GM19324 (cell line): ENCODE results near the gene TNFRSF8.

Experiments
- ATAC-seq: cut with Tn5 transposase; IDR thresholded peaks from one replicate; pipeline ENCODE4 v1.9.1; 2021; ENCODE audit warnings: mild to moderate bottlenecking, moderate library complexity; ENCODE audit not compliant: unreplicated experiment, low FRiP score

TNFRSF8 gene

GRCh38 chr1:12170263-12170671, 107.2 kb downstream of the TNFRSF8 start:
- no peak for ATAC-seq

GRCh38 chr1:12171206-12172041, 108.3 kb downstream of the TNFRSF8 start:
- ATAC-seq: no peak

GRCh38 chr1:12172042-12172851, 109.1 kb downstream of the TNFRSF8 start:
- no peak for ATAC-seq

DNA sequence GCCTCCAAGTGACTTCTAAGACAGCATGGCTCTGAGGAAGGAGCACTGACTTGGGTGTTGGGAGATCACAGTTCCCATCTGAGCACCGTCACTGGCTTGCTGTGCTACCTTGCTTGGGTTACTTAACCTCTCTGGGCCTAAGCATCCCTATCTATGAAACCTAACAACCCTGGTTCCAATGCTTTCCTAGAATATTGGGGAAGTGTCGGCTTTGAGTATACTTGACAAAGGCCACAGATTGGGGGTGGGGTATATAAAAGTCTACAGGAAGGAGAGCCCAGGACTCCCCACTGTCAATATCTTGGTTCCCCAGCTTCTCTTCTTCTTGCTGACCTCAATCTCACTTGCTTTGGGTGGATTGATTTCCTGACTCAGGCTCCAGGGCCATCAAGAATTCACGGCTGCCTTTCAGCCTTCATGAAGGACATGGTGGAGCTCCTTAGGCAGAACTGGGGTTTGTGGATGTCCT, 110.0 kb downstream of the TNFRSF8 start:
- ATAC-seq: no peak

GRCh38 chr1:12173631-12174121, 110.6 kb downstream of the TNFRSF8 start:
- no peak for ATAC-seq

- ATAC-seq: no peak
Measured at GRCh38 chr1:12174924-12175810, 112.1 kb downstream of the TNFRSF8 start.

- no peak for ATAC-seq
Measured at GRCh38 chr1:12176298-12177118, 113.4 kb downstream of the TNFRSF8 start.

DNA sequence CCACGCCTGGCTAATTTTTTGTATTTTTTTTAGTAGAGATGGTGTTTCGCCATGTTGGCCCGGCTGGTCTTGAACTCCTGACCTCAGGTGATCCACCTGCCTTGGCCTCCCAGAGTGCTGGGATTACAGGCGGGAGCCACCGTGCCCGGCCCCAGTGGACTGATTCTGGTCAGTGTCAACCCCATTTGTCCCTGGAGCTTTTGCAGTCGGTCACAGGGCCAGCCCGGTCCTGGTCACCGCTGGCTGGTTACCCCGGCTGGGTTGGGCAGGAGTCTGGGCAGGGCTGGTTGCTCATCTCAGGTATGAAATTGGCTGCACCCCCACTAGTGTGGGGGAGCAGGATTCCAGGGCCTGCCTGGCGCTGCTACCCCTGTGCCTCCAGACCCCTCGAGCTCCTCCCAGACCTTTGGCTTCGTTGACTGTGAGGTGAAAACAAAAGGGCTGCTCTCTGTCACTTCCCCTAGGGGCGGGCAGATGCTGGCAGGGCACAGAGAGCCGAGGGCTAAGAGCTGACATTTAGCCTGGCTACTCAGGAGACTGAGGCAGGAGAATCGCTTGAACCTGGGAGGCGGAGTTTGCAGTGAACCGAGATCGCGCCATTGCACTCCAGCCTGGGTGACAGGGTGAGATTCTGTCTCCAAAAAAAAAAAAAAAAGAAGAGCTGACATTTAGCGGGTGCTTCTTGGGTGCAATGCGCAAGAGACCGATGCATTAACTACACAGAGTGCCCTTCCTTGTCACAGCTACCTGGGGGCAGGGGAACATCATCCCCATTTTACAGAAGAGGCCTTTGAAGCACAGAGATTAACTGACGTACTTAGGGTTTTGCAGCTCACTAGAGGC, 114.3 kb downstream of the TNFRSF8 start:
- no peak for ATAC-seq

DNA sequence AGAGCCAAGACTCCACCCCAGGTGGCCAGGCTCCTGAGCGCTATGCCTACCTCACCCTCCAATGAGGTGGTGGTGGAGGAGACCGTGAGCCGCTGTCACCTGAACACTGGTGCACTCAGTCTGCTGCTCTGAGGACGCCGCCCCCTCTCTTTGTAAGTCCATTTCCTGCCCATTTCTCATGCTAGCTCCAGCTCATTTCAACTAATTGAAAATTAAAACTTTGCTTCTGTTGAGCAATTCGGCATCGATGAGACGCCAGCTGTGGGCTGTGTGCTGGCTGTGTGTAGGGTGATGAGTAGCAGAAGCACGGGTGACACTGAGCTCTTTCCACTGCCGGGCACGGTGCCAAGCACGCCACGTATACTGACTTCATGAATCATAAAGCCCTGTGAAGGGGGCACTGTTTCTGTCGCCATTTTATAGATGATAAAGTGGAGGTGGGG, 114.9 kb downstream of the TNFRSF8 start:
- no peak for ATAC-seq

GRCh38 chr1:12178511-12178910, 115.4 kb downstream of the TNFRSF8 start:
- ATAC-seq: no peak

- no peak for ATAC-seq
Measured at GRCh38 chr1:12179111-12179519, 116.0 kb downstream of the TNFRSF8 start.

- ATAC-seq: no peak
Measured at GRCh38 chr1:12179676-12180075, 116.6 kb downstream of the TNFRSF8 start.

DNA sequence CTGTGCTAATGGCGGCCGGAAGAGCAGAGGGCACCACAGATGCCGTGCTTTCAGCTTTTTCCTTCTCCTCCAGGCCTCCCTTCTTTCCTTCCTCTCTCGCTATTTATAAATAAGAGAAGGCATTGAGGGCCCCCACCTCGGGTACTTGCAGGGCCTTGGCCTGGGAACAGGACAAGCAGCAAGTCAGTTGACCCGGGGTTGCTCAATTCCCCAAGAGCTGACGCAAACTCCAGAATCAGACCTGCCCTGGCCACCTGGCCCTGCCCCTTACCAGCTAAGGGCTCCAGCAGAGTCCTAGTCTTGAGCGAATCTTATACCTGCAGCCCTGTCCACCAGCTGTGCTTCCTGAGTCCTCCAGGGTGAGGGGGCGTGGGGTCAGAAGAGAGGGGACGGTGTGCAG, 117.2 kb downstream of the TNFRSF8 start:
- ATAC-seq: no peak

DNA sequence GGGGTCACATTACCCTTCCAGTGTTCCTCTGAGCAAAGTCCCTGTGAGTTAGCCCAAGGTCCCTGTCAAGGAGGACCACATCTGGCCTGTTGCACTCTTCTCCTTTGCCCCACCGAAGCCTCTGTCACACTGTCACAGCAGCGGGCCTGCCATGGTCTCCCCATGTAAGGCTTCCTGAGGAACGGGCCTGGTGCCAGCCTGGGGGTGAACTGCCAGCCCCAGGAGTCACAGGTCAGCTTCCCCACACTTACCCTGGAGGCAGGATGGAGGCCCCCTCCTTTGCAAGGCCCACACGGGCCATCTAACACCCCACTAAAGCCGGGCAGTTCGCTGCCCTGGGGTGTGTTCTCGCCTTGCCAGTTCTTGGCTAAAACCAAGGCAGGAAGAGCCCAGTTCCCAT, 117.8 kb downstream of the TNFRSF8 start:
- ATAC-seq: no peak

DNA sequence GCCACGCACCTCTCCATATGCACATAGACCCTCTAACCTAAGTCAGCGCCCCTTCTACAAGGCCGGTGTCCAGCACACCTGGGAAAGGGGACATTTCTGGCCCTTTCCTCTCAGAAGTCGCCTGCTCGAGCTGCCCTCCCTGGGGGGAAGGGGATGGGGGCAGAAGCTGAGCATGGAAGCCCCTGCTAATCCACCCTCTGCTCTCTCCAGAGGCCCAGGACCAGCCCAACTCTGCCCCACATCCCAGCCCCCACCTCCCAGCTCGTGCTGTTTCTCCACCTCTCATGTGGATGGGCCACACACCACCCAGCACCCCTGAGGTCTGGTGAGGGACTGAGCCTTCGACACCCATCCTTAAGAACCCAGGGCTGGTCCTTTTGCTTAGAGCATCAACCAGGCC, 118.5 kb downstream of the TNFRSF8 start:
- no peak for ATAC-seq

DNA sequence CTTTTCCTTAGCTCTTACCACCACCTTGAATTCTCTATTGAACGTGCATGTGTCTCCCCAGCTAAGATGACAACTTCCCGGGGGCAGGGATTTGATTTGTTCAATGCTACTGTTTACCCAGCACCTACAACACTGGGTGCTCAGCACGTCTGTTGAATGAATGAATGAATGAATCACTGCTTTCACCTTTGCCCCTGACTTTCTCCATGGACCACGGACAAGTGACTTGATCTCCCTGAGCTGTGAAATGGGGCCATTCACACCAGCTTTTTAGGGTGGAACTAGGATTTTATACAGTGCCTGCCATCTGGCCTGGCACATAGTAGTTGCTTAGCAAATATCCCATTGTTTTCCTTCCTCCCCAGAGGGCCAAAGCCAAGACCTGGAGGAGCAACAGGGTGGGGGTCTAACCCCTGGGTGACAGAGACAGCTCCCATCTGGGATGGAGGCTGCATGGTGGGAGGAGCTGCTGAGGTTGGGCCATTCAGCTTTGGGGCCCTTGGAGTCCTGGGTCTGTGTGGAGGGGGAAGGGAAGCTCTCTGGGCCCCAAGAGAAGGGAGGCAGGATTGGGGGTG, 119.4 kb downstream of the TNFRSF8 start:
- ATAC-seq: no peak

- no peak for ATAC-seq
Measured at GRCh38 chr1:12183095-12183794, 120.1 kb downstream of the TNFRSF8 start.
